ENCODE results near the gene ADCY5.

GRCh38 chr3:123390865-123391600 is 57.9 kb downstream of the ADCY5 start:
- TF ChIP-seq CTCF (IDR thresholded peaks at IDR 0.05) (no peak), EZH2 (IDR thresholded peaks at IDR 0.05; ENCODE audit: borderline replicate concordance, insufficient read depth, low read depth, low read length, poor library complexity, severe bottlenecking) (no peak)
